GM06990 (cell line): Measurements from ENCODE around the gene GHR.

Experiments
- DNase-seq: peaks from one replicate; pipeline ENCODE4 v3.0.0-alpha.2; 2011; ENCODE audit not compliant: insufficient read length; ENCODE audit errors: extremely low read depth
- H3K27me3 ChIP-seq: replicated peaks from 2 replicates; pipeline ENCODE4 v1.6.0; 2011; ENCODE audit warnings: low read length; ENCODE audit not compliant: control insufficient read depth, insufficient read depth
- H3K36me3 ChIP-seq: 2 replicates; pipeline ENCODE4 v1.5.1; 2011; ENCODE audit warnings: low read length; ENCODE audit not compliant: control insufficient read depth, insufficient read depth
- H3K4me3 ChIP-seq: replicated peaks from 2 replicates; pipeline ENCODE4 v1.5.1; 2011; ENCODE audit warnings: low read depth, mild to moderate bottlenecking, control low read depth, low read length
- CTCF ChIP-seq: IDR thresholded peaks from 2 replicates; pipeline ENCODE4 v1.5.1; 2011; ENCODE audit warnings: low read length, control low read depth, mild to moderate bottlenecking, inconsistent platforms; ENCODE audit not compliant: insufficient read depth, poor library complexity, severe bottlenecking

The GHR gene

DNA sequence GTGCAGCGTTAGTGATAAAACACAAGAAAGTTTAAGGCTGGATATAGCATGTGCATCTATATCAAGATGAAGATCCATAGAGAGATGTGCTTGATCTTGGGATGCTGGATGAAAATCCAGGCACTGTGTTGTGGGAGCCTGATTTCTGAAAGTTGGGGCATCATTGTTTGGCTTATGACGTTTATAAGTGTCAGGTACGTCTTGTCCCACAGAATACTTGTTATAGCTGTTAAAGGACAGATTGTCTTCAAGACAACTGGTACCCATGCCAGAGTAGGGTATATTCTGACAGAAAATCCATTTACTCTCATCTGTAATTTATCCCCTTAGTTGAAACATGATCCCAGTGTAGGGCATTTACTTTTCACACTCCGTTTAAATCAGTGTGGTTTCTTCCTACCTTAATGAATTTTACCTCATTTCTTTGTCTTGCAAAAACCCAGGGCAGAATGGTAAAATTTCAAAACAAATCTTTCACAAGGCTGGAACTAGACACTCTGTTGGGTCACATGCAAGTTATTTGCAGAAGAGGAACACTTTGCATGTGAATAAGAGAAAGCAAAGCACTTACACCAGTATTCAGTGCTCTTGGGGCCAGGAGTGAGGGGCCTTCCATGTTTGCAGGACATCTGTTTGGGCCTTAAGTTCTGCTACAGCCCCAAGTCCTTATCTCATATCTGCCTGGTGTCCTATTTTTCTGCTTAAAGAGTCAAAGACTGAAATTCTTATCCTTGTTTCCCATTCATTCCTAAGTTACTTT, 73.3 kb downstream of the GHR start:
- no peaks in the 10 kb centered on the region for H3K27me3 ChIP-seq
- H3K36me3 ChIP-seq = no peaks in the 10 kb centered on the region
- no peak for DNase-seq
- no peak overlapping the region for H3K4me3 ChIP-seq
- no peak for TF ChIP-seq CTCF

- TF ChIP-seq CTCF = no peak
- Histone ChIP-seq H3K27me3 (no peaks in the 10 kb centered on the region), H3K4me3 (no peak overlapping the region), H3K36me3 (no peaks in the 10 kb centered on the region)
- no peak for DNase-seq
Observed at GRCh38 chr5:42498000-42498399, 74.8 kb downstream of the GHR start.

DNA sequence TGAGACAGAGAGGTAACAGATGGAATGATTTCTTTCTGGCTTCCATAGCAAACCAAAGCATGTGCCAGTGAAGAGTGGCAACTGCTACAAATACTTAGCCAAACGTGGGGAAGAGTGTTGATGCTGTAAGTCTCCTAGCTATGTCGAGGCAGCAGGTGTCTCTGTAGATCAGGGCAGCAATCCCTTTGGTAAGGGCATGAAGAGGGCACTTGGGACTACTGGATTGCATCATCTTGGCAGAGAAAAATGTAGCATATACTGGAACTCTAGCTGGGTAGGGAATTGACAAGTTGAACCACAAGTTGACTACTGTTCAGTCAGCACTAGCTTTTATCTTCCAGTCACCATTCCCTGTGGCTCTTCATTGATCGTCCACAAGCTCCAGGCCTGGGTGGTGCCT, 75.8 kb downstream of the GHR start:
- no peak for TF ChIP-seq CTCF

DNA sequence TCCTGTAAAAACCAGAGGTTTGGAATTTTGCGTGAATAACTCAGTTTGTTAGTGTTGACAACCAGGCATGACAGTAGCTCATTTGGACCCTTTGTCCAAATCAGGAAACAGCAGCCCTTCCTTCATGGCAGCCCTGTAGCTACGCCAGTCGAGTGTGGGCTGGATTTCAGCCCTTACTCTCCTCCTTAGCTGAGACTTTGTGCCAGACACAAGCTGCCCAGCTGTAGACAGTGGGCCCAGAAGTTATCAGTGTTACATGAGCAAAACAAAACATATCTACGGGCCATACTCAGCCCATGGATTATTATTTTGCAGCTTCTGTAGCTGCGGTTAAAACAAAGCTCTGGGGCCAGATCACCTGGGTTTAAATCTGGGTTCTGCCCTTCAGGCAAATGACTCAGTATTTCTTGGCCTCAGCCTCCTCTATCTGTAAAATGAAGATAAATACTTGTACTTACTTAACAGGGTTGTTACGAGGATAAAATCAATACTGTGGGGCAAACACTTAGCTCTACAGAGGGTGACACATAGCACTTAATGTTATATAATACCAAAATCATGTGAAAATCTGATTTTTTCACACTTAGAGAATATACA, 76.9 kb downstream of the GHR start:
- TF ChIP-seq CTCF = no peak
- no peaks in the 10 kb centered on the region for H3K27me3 ChIP-seq
- DNase-seq = no peak
- no peaks in the 10 kb centered on the region for H3K36me3 ChIP-seq
- no peak overlapping the region for H3K4me3 ChIP-seq

More for the DNA sequence above, 75.8 kb downstream of the GHR start:
- H3K4me3 ChIP-seq = no peak overlapping the region
- H3K27me3 ChIP-seq = no peaks in the 10 kb centered on the region
- H3K36me3 ChIP-seq = no peaks in the 10 kb centered on the region
- no peak for DNase-seq

DNA sequence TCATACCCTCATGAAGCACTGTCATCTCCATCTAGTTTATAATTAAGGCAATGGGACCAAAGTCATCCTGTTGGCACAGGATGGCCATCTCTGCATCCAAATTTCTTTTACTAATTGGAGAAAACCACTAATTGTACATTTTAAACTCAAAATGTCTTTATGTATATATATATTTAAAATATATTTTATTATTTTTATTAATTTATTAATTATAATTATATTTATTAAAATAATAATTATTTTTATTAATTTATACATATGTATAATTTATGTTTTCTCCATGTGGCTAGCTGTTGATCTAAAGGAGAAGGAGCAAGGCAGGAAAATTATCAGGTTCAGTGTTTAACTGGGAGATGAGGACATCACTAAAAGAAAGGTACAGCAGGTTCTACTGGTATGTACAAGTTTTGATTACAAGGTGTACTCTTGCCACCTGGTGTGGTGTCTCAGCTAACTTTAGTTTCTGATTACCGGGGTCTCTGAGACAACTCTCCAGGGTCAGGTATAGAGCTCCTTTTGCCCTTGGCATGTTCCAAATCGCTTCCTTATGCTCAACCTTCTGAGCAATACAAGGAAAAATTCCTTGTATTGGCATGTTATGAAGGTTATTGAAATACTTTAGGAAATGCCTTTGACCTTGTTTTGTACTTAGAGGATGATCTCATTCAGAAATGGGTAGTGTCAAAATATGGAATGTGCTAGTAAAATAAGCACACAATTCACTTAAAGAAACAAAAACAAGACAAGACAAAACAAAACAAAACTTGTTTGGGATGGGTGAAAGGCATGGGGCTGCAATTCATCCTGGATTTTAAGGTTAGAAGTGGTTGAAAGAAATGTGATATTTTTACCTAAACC, 79.6 kb downstream of the GHR start:
- Histone ChIP-seq H3K4me3 (no peak overlapping the region), H3K36me3 (no peaks in the 10 kb centered on the region), H3K27me3 (no peaks in the 10 kb centered on the region)
- DNase-seq = no peak
- TF ChIP-seq CTCF = no peak
